Measurements from ENCODE around the gene CDH4.

DNA sequence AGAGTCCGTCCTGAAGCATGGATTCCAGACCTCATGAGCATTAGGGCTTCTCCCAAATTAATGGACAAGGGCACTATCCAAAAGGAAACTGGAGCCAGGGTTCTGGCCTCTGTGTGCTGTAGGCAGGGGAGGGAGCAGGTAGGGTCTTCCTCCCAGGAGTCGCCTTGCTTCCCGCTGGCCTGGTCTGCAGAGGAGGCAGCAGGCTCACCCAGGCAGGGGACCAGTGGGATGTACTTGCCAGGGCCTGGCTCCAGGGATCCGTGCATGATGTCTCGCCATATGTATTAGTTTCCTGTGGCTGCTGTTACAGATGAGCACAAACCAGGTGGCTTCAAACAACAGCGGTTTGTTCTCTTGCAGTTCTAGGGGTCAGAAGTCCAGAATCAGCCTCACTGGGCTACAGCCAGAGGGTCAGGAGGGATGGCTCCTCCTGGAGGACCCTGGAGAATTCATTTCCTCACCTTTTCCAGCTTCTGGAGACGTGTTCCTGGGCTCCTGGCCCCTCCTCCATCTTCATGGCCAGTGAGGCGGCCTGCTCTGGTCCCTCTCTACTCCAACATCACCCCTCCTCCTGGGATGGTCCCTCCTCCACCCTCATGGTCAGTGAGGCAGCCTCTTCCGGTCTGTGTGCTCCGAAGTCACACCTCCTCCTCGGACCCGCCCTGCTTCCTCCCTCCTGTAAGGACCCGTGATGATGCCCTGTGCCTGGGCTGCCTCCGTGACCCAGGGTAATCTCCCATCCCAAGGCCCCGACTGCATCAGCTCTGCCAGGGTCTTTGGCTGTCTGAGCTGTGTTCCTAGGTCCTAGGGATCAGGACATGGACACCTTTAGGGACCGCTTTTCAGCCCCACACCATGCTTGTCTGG, 329.1 kb downstream of the CDH4 start:
- TF ChIP-seq, protein P1, sequence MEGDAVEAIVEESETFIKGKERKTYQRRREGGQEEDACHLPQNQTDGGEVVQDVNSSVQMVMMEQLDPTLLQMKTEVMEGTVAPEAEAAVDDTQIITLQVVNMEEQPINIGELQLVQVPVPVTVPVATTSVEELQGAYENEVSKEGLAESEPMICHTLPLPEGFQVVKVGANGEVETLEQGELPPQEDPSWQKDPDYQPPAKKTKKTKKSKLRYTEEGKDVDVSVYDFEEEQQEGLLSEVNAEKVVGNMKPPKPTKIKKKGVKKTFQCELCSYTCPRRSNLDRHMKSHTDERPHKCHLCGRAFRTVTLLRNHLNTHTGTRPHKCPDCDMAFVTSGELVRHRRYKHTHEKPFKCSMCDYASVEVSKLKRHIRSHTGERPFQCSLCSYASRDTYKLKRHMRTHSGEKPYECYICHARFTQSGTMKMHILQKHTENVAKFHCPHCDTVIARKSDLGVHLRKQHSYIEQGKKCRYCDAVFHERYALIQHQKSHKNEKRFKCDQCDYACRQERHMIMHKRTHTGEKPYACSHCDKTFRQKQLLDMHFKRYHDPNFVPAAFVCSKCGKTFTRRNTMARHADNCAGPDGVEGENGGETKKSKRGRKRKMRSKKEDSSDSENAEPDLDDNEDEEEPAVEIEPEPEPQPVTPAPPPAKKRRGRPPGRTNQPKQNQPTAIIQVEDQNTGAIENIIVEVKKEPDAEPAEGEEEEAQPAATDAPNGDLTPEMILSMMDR (optimal IDR thresholded peaks at IDR 0.05 in 1 of 3, IDR thresholded peaks at IDR 0.05 in 1 of 3, conservative IDR thresholded peaks at IDR 0.05 in 1 of 3; ENCODE audit: extremely low read depth in 1 of 3, insufficient read depth in 2 of 3, low read length in 3 of 3) = no peak
- no peak for TF ChIP-seq EZH2 (IDR thresholded peaks at IDR 0.05; ENCODE audit: low read length)

All from keratinocyte (primary cell).